GM06990 (cell line): Measurements from ENCODE around the gene ULK4.

Source experiments
- DNase-seq: peaks from one replicate; pipeline ENCODE4 v3.0.0-alpha.2; 2011; ENCODE audit not compliant: insufficient read length; ENCODE audit errors: extremely low read depth
- H3K27me3 ChIP-seq: replicated peaks from 2 replicates; pipeline ENCODE4 v1.6.0; 2011; ENCODE audit warnings: low read length; ENCODE audit not compliant: control insufficient read depth, insufficient read depth
- H3K36me3 ChIP-seq: 2 replicates; pipeline ENCODE4 v1.5.1; 2011; ENCODE audit warnings: low read length; ENCODE audit not compliant: control insufficient read depth, insufficient read depth
- H3K4me3 ChIP-seq: replicated peaks from 2 replicates; pipeline ENCODE4 v1.5.1; 2011; ENCODE audit warnings: low read depth, mild to moderate bottlenecking, control low read depth, low read length
- CTCF ChIP-seq: IDR thresholded peaks from 2 replicates; pipeline ENCODE4 v1.5.1; 2011; ENCODE audit warnings: low read length, control low read depth, mild to moderate bottlenecking, inconsistent platforms; ENCODE audit not compliant: insufficient read depth, poor library complexity, severe bottlenecking

ULK4 gene

DNA sequence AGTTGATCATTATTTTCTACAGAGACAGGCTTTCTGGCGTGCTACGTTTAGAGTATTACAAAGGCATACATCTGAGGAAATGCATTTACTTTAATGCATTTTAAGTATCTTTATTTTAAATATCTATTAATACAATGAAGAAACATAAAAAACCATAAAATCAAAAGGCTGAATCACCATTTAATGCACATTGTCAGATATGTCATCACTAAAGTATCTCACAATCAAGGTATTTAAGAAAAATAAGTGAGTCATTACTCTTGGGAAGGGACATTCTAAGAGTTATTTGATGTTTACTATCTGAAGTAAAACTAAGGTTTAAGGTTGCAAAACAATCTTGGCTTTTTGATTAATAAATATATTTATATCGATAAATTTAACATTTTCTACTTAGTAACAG, 660.4 kb downstream of the ULK4 start:
- no peaks in the 10 kb centered on the region for H3K36me3 ChIP-seq
- no peak for TF ChIP-seq CTCF
- H3K27me3 ChIP-seq, result no peaks in the 10 kb centered on the region; the same call in 1 of the 2 replicates
- H3K4me3 ChIP-seq, result no peak overlapping the region
- DNase-seq, result no peak

- TF ChIP-seq CTCF, result no peak
- H3K4me3 ChIP-seq, result no peak overlapping the region
- no peak for DNase-seq
- H3K27me3 ChIP-seq, result no peaks in the 10 kb centered on the region; the same call in 1 of the 2 replicates
- no peaks in the 10 kb centered on the region for H3K36me3 ChIP-seq
These were observed 662.9 kb downstream of the ULK4 start for GRCh38 chr3:41299036-41299435.

DNA sequence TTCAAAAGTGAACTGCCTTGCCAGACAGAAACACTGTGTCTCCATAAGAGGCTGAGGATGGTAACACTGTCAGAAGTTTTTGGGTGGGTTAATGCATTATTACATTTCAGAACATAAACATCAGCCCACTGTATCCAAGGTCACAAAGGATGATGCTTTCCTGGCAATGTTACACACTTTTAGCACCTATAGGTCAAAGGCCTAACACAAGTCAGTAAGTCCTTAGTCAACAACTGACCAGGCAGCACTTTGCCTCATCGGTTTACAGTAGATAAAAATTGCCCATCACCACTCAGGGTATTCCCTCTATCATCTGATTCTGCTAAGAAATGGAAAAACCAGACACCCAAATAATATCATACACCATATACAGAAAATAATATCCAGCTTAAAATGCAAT, 664.2 kb downstream of the ULK4 start:
- DNase-seq, result no peak
- Histone ChIP-seq H3K4me3 (no peak overlapping the region), H3K27me3 (no peaks in the 10 kb centered on the region; the same call in 1 of the 2 replicates), H3K36me3 (no peaks in the 10 kb centered on the region)
- no peak for TF ChIP-seq CTCF

DNA sequence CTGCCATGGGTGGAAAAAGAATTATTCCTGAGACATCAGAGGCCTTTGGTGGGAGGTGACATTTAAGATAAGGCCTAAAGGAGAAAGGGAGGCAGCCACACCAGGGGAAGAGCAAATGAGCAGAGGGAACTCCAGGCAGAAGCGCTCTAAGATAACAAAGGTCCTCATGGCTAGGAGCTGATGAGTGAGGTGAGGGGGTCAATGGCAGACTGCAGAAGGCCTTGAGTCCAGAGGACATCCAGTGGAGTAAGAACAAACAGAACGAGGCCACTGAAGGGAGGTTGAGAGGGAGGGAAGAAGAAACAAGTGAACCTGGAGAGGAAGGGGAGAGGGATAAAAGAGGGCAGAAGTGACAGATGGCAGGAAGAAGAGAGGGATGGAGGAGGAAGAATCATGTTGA, 665.3 kb downstream of the ULK4 start:
- DNase-seq, result no peak
- no peaks in the 10 kb centered on the region for H3K36me3 ChIP-seq
- H3K4me3 ChIP-seq, result no peak overlapping the region
- no peaks in the 10 kb centered on the region; the same call in 1 of the 2 replicates for H3K27me3 ChIP-seq
- TF ChIP-seq CTCF, result no peak

DNA sequence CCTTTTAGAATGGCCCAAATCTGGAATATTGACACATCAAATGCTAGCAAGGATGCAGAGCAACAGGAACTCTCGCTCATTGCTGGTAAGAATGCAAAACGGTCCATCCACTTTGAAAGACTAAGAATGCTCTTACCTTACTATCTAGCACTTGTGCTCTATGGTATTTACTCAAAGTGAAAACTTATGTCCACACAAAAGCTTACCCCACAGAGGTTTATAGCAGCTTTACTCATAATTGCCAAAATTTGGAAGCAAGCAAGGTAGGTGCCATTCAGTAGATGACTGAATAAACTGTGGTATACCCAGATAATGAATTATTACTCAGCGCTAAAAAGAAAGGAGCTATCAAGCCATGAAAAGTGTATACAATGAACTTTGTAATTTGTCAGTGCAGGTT, 666.2 kb downstream of the ULK4 start:
- Histone ChIP-seq H3K4me3 (no peak overlapping the region), H3K27me3 (no peaks in the 10 kb centered on the region), H3K36me3 (no peaks in the 10 kb centered on the region)
- TF ChIP-seq CTCF, result no peak
- DNase-seq, result no peak

DNA sequence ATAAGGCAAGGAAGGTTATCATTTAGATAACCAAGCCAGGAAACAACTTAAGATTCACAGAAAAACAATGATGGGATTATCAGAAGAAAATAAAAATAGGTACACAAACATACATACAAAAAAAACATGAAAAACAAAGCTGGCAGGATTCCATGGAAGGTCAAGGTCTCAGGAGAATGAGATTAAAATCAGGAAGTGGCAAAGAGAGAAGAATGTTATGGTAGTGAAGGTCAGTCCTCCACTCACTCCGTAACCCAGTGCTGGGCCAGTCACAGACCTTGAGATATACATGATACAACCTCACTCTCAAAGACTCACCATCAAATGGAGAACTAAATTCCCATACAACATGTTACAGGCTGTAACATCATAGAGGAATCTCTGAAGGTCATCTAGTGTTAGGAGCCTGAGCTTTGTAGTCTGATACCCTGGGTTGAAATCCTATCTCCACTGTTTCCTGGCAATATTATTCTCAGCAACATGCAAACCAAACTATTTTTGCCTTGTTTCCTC, 668.7 kb downstream of the ULK4 start:
- Histone ChIP-seq H3K27me3 (no peaks in the 10 kb centered on the region), H3K4me3 (no peak overlapping the region), H3K36me3 (no peaks in the 10 kb centered on the region)
- DNase-seq, result no peak
- no peak for TF ChIP-seq CTCF
